PC-3 (cell line): ENCODE results near the gene NKAIN2. TPM values are rescaled to one million over a fixed set of nuclear protein-coding genes. Genes with fewer than 3 reads are reported as not detected.

Experiments
- ATAC-seq: fragments of 200-7000 bp; cut with Tn5 transposase; 2 replicates; pipeline ENCODE4 v1.9.1; 2020; ENCODE audit warnings: mild to moderate bottlenecking, moderate library complexity
- BruUV-seq: library from RNA; stranded (reverse); fragments of 400-500 nt; replicated peaks from 2 replicates; lab custom pipeline; 2021; lab: Mats Ljungman, UMichigan
- CTCF ChIA-PET: fragments of 300-600 bp; sonication (Branson Sonifier 250); formaldehyde crosslinking; loops from one replicate; lab custom pipeline; 2022; ENCODE audit warnings: antibody characterized with exemption; lab: Charles Lee
- POLR2A ChIA-PET: fragments of 300-600 bp; sonication (Branson Sonifier 250); formaldehyde crosslinking; loops from one replicate; lab custom pipeline; 2022; ENCODE audit warnings: antibody characterized with exemption; ENCODE audit not compliant: unreplicated experiment; lab: Charles Lee
- DNase-seq: peaks from one replicate; pipeline ENCODE4 v3.0.0-alpha.2; 2015
- H2AFZ ChIP-seq: fragments of 300-600 bp; sonication (generic); 2 replicates; pipeline ENCODE4 v1.6.0; 2016; ENCODE audit warnings: antibody characterized with exemption, low read length
- H3F3A ChIP-seq: fragments of 300-600 bp; sonication (generic); one replicate; pipeline ENCODE4 v1.6.0; 2017; ENCODE audit warnings: antibody characterized with exemption, low read length, control low read depth, mild to moderate bottlenecking; ENCODE audit not compliant: unreplicated experiment
- H3K27ac ChIP-seq: fragments of 300-600 bp; sonication (generic); 2 replicates; pipeline ENCODE4 v1.5.1; 2016; ENCODE audit warnings: mild to moderate bottlenecking, low read length
- H3K27me3 ChIP-seq: fragments of 300-600 bp; sonication (generic); 2 replicates; pipeline ENCODE4 v1.6.1; 2016; ENCODE audit warnings: low read length, mixed read lengths
- H3K36me3 ChIP-seq: fragments of 300-600 bp; sonication (generic); 2 replicates; pipeline ENCODE4 v1.6.1; 2016; ENCODE audit warnings: low read depth, mixed run types, low read length, mixed read lengths
- H3K4me1 ChIP-seq: fragments of 300-600 bp; sonication (generic); 2 replicates; pipeline ENCODE4 v1.5.1; 2016; ENCODE audit warnings: low read length; ENCODE audit not compliant: insufficient read depth
- H3K4me2 ChIP-seq: fragments of 300-600 bp; sonication (generic); 2 replicates; pipeline ENCODE4 v1.6.0; 2016; ENCODE audit warnings: low read length
- H3K4me3 ChIP-seq: fragments of 300-600 bp; sonication (generic); 2 replicates; pipeline ENCODE4 v1.5.1; 2016; ENCODE audit warnings: mild to moderate bottlenecking, low read length, mixed read lengths
- H3K79me2 ChIP-seq: fragments of 300-600 bp; sonication (generic); 2 replicates; pipeline ENCODE4 v1.6.1; 2017; ENCODE audit warnings: low read length, mixed read lengths
- H3K9ac ChIP-seq: fragments of 300-600 bp; sonication (generic); 2 replicates; pipeline ENCODE4 v1.6.0; 2016; ENCODE audit warnings: mild to moderate bottlenecking, low read length
- H3K9me2 ChIP-seq: fragments of 300-600 bp; sonication (generic); replicated peaks from 2 replicates; pipeline ENCODE4 v1.6.1; 2016; ENCODE audit warnings: mixed run types, low read length, mixed read lengths
- H3K9me3 ChIP-seq: fragments of 300-600 bp; sonication (generic); 2 replicates; pipeline ENCODE4 v1.6.1; 2016; ENCODE audit warnings: low read length, mixed read lengths
- H4K20me1 ChIP-seq: fragments of 300-600 bp; sonication (generic); 2 replicates; pipeline ENCODE4 v1.6.1; 2016; ENCODE audit warnings: low read length, mixed read lengths
- CTCF ChIP-seq: fragments of 300-600 bp; sonication (generic); conservative IDR thresholded peaks from 2 replicates; pipeline ENCODE4 v1.5.1; 2017; ENCODE audit warnings: antibody characterized with exemption, low read depth, mild to moderate bottlenecking, low read length
- EZH2 ChIP-seq: fragments of 300-600 bp; sonication (generic); IDR thresholded peaks from one replicate; pipeline ENCODE4 v1.6.1; 2017; ENCODE audit warnings: antibody characterized with exemption, mild to moderate bottlenecking, low read length; ENCODE audit not compliant: unreplicated experiment
- EZH2phosphoT487 ChIP-seq: fragments of 300-600 bp; sonication (generic); IDR thresholded peaks from 2 replicates; pipeline ENCODE4 v1.6.1; 2018; ENCODE audit warnings: mild to moderate bottlenecking, antibody characterized with exemption, low read length, borderline replicate concordance
- intact Hi-C: fragments of 100-400 bp; cut with micrococcal nuclease; formaldehyde crosslinking; loops from 2 replicates; pipeline ENCODE4 v1.9.0; 2023
- total RNA-seq: library from RNA; depleted of rRNA; stranded (reverse); fragments of >200 nt; gene quantifications from 2 replicates; pipeline ENCODE4 v1.2.3, GENCODE V29; 2014

The NKAIN2 gene
- total RNA-seq, 1 experiment from 2014 or later: not detected

GRCh38 chr6:124796464-124796970, 992.9 kb downstream of the NKAIN2 start:
- Histone ChIP-seq H3K9ac (no peak overlapping the region), H3K4me2 (no peak overlapping the region), H3K4me3 (no peak overlapping the region), H3K9me2 (no peaks in the 10 kb centered on the region), H2AFZ (no peak overlapping the region), H3K4me1 (no peaks in the 10 kb centered on the region), H3K27ac (no peak overlapping the region), H3F3A (no peaks in the 10 kb centered on the region), H3K27me3 (peaks cover 28% of the 10 kb centered on the region), H3K9me3 (no peaks in the 10 kb centered on the region), H3K36me3 (no peaks in the 10 kb centered on the region), H4K20me1 (no peaks in the 10 kb centered on the region), H3K79me2 (no peaks in the 10 kb centered on the region)
- DNase-seq (no peak), ATAC-seq (no peak)
- ChIA-PET CTCF (no interaction called here), POLR2A (no interaction called here)
- no TSS peak for BruUV-seq
- intact Hi-C loops: loop anchor here (5.0 kb wide), 1 partner anchor 994 kb away; the partner anchor contains the start of gene NKAIN2
- TF ChIP-seq EZH2 (no peak), CTCF (no peak), EZH2phosphoT487 (no peak)

- no peaks in the 10 kb centered on the region for H3K36me3 ChIP-seq
- H3K9me3 ChIP-seq: no peaks in the 10 kb centered on the region
- ChIA-PET CTCF (no interaction called here), POLR2A (no interaction called here)
- H3K9me2 ChIP-seq: no peaks in the 10 kb centered on the region
- no peaks in the 10 kb centered on the region for H3F3A ChIP-seq
- peaks cover 35% of the 10 kb centered on the region for H3K27me3 ChIP-seq
- no peak overlapping the region for H3K4me3 ChIP-seq
- no peak for TF ChIP-seq EZH2
- no peak for TF ChIP-seq EZH2phosphoT487
- TF ChIP-seq CTCF: no peak
- ATAC-seq (no peak), DNase-seq (no peak)
- H2AFZ ChIP-seq: no peak overlapping the region
- H3K9ac ChIP-seq: no peak overlapping the region
- H4K20me1 ChIP-seq: no peaks in the 10 kb centered on the region
- no peaks in the 10 kb centered on the region for H3K79me2 ChIP-seq
- no TSS peak for BruUV-seq
- intact Hi-C loops: loop anchor here (5.0 kb wide), 1 partner anchor 995 kb away; the partner anchor contains the start of gene NKAIN2
- no peak overlapping the region for H3K4me2 ChIP-seq
- no peaks in the 10 kb centered on the region for H3K4me1 ChIP-seq
- no peak overlapping the region for H3K27ac ChIP-seq
Observed at GRCh38 chr6:124797224-124797623, 993.6 kb downstream of the NKAIN2 start.

GRCh38 chr6:124798942-124799496, 995.4 kb downstream of the NKAIN2 start:
- Histone ChIP-seq H3K4me1 (no peaks in the 10 kb centered on the region), H4K20me1 (no peaks in the 10 kb centered on the region), H3K9me3 (no peaks in the 10 kb centered on the region), H3K4me3 (no peak overlapping the region), H3K9ac (no peak overlapping the region), H3K79me2 (no peaks in the 10 kb centered on the region), H3K9me2 (no peaks in the 10 kb centered on the region), H3K36me3 (no peaks in the 10 kb centered on the region), H3K27me3 (peaks cover 52% of the 10 kb centered on the region), H3K27ac (no peak overlapping the region), H3K4me2 (no peak overlapping the region), H3F3A (no peaks in the 10 kb centered on the region), H2AFZ (no peak overlapping the region)
- ATAC-seq: no peak
- BruUV-seq: no TSS peak
- CTCF ChIA-PET: no interaction called here
- intact Hi-C loops: loop anchor here (5.0 kb wide), 1 partner anchor 997 kb away; the partner anchor contains the start of gene NKAIN2
- POLR2A ChIA-PET: no interaction called here
- TF ChIP-seq CTCF (peak; percentile 40), EZH2 (no peak)
- no peak for DNase-seq
